ENCODE measurements around the gene IFNA2. TPM values are rescaled to one million over a fixed set of nuclear protein-coding genes. Genes with fewer than 3 reads are reported as not detected.
"Not testable (repeated sequence)": the region's sequence is repeated elsewhere in the genome, so short reads cannot be mapped to it uniquely, and the experiment has no call there.

Gene IFNA2
- total RNA-seq (not detected), polyA plus RNA-seq (not detected)

DNA sequence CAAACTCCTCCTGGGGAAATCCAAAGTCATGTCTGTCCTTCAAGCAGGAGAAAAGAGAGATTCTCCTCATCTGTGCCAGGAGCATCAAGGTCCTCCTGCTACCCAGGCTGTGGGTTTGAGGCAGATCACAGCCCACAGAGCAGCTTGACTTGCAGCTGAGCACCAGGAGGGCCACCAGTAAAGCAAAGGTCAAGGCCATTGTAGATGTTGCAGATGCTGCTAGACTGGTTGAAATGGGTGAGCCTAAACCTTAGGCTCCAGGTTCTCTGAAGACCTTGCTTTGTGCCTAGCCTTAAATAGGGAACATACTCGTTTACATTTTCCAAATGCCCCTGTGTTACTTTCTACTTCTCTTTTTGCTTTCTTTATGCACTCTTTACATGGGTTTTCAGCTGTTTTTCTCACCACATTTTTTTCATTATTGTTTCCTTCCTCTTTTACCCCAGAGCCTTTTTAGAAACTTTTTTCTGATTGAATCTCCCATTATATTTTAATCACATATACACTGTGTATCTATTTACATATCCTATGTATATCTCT lies at the start of gene IFNA2:
Gene IFNA2, minus strand, starts transcription at position 268 of the 540 bp plus-strand sequence. Its CDS starts 69 bp downstream, at position 199.
- H3K27me3 ChIP-seq (ENCODE audit: control insufficient read depth in 4 of 4, insufficient read depth in 4 of 4, low read length in 3 of 4): peaks cover 0 to 8% (median 4%) of the 10 kb centered on the region in 4 donors

DNA sequence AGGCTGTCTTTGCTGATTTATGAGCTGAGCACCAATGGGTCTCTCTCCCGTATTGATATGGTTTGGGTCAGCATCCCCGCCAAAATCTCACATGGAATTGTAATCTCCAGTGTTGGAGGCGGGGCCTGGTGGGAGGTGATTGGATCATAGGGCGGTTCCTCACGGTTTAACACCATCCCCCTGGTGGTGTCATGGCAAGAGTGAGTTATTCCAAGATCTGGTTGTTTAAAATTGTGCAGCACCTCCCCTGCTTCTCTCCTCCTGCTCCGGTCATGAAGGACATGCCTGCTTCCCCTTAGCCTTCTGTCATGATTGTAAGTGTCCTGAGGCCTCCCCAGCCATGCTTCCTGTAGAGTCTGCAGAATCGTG lies 49.8 kb upstream of the IFNA2 start:
- H3K9ac ChIP-seq (ENCODE audit: low read depth in 1 of 2, low read length in 2 of 2); H3K36me3 ChIP-seq (ENCODE audit: control insufficient read depth in 4 of 4, insufficient read depth in 3 of 4, low read depth in 1 of 4, low read length in 3 of 4); DNase-seq (ENCODE audit: low spot score); H3K27me3 ChIP-seq (ENCODE audit: control insufficient read depth in 4 of 4, insufficient read depth in 4 of 4, low read length in 3 of 4); H3K9me3 ChIP-seq (ENCODE audit: control insufficient read depth in 4 of 4, low read length in 3 of 4); H3K4me1 ChIP-seq (ENCODE audit: control insufficient read depth in 4 of 4, insufficient read depth in 4 of 4, low read length in 3 of 4); H3K4me3 ChIP-seq (ENCODE audit: low read depth in 1 of 3, low read length in 3 of 3); H3K27ac ChIP-seq (ENCODE audit: low read depth in 1 of 2, low read length in 2 of 2): not testable (repeated sequence)
- WGBS: 76% methylated on average over 7 of the region's 7 CpGs

More for the DNA sequence above, at the start of gene IFNA2:
- DNase-seq (ENCODE audit: low spot score): no peak
- Histone ChIP-seq H3K4me1 (ENCODE audit: control insufficient read depth in 4 of 4, insufficient read depth in 4 of 4, low read length in 3 of 4) (peaks cover 0 to 6% (median 0%) of the 10 kb centered on the region in 4 donors), H3K4me3 (ENCODE audit: low read depth in 1 of 3, low read length in 3 of 3) (no peak within 1 kb of the TSS), H3K36me3 (ENCODE audit: control insufficient read depth in 4 of 4, insufficient read depth in 3 of 4, low read depth in 1 of 4, low read length in 3 of 4) (no peaks in the 10 kb centered on the region), H3K27ac (ENCODE audit: low read depth in 1 of 2, low read length in 2 of 2) (no peak within 1 kb of the TSS), H3K9ac (ENCODE audit: low read depth in 1 of 2, low read length in 2 of 2) (no peak within 1 kb of the TSS), H3K9me3 (ENCODE audit: control insufficient read depth in 4 of 4, low read length in 3 of 4) (no peaks in the 10 kb centered on the region)
- TF ChIP-seq RAD21 (IDR thresholded peaks at IDR 0.05) (no peak), RXRA (IDR thresholded peaks at IDR 0.05) (no peak), FOXA1 (IDR thresholded peaks at IDR 0.05) (no peak), EGR1 (IDR thresholded peaks at IDR 0.05; ENCODE audit: low read depth in 2 of 2) (no peak), HNF4G (IDR thresholded peaks at IDR 0.05) (no peak), TAF1 (conservative IDR thresholded peaks at IDR 0.05) (no peak), JUND (IDR thresholded peaks at IDR 0.05) (no peak)
- TF ChIP-seq, protein P1, sequence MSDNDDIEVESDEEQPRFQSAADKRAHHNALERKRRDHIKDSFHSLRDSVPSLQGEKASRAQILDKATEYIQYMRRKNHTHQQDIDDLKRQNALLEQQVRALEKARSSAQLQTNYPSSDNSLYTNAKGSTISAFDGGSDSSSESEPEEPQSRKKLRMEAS (IDR thresholded peaks at IDR 0.05): no peak
- 31% methylated on average over 1 of the region's 1 CpG for WGBS

DNA sequence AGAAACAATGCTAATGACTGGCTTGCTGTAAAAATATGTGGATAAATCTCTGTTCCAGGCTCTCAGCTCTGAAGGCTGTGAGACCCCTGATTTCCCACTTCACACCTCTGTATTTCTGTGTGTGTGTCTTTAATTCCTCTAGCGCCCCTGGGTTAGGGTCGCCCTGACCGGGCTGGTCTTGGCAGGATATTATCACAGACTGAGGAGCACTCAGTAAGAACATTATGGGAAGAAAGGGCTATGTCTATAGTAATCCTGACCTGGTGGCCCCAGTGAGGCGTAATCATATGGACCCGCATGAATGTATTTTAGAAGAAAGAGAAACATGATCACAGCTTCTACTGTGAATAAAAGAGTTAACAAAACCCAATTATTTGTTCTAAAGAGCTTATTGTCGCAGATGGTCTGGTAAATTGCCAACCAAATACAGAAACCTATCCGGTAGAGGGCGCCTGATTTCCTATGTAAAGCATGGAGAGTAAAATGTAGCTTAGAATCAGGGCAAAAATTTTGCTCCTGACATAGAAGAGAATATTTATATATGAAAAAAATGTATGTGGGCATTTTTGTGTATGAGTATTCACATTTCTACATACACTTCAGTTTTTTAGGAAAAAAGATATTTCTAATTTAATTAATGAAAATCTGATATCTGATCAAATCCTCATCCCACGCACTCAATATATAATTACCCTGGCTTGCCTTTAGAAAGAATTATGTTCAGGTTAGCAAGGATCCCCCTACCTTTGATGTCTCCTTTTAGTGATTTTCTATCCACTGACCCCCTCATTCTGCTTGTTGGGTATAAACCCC lies 49.2 kb upstream of the IFNA2 start:
- Histone ChIP-seq H3K4me1 (ENCODE audit: control insufficient read depth in 4 of 4, insufficient read depth in 4 of 4, low read length in 3 of 4) (no peaks in the 10 kb centered on the region), H3K27ac (ENCODE audit: low read depth in 1 of 2, low read length in 2 of 2) (no peak overlapping the region), H3K9me3 (ENCODE audit: control insufficient read depth in 4 of 4, low read length in 3 of 4) (no peaks in the 10 kb centered on the region), H3K4me3 (ENCODE audit: low read depth in 1 of 3, low read length in 3 of 3) (no peak overlapping the region), H3K27me3 (ENCODE audit: control insufficient read depth in 4 of 4, insufficient read depth in 4 of 4, low read length in 3 of 4) (peaks cover 0 to 4% (median 1%) of the 10 kb centered on the region in 4 donors), H3K36me3 (ENCODE audit: control insufficient read depth in 4 of 4, insufficient read depth in 3 of 4, low read depth in 1 of 4, low read length in 3 of 4) (no peaks in the 10 kb centered on the region), H3K9ac (ENCODE audit: low read depth in 1 of 2, low read length in 2 of 2) (no peak overlapping the region)
- 45% methylated on average over 9 of the region's 9 CpGs for WGBS
- TF ChIP-seq, protein P1 (IDR thresholded peaks at IDR 0.05): no peak
- TF ChIP-seq FOXA2 (IDR thresholded peaks at IDR 0.05) (no peak), EGR1 (IDR thresholded peaks at IDR 0.05; ENCODE audit: low read depth in 2 of 2) (no peak), HNF4A (conservative IDR thresholded peaks at IDR 0.05) (no peak), SP1 (IDR thresholded peaks at IDR 0.05) (no peak), RAD21 (IDR thresholded peaks at IDR 0.05) (peak; percentile 44 to 50), NR2F2 (IDR thresholded peaks at IDR 0.05) (no peak)
- TF ChIP-seq, protein P2, sequence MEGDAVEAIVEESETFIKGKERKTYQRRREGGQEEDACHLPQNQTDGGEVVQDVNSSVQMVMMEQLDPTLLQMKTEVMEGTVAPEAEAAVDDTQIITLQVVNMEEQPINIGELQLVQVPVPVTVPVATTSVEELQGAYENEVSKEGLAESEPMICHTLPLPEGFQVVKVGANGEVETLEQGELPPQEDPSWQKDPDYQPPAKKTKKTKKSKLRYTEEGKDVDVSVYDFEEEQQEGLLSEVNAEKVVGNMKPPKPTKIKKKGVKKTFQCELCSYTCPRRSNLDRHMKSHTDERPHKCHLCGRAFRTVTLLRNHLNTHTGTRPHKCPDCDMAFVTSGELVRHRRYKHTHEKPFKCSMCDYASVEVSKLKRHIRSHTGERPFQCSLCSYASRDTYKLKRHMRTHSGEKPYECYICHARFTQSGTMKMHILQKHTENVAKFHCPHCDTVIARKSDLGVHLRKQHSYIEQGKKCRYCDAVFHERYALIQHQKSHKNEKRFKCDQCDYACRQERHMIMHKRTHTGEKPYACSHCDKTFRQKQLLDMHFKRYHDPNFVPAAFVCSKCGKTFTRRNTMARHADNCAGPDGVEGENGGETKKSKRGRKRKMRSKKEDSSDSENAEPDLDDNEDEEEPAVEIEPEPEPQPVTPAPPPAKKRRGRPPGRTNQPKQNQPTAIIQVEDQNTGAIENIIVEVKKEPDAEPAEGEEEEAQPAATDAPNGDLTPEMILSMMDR (IDR thresholded peaks at IDR 0.05; ENCODE audit: low read depth, low read length, missing input control): peak; percentile 24
- DNase-seq (ENCODE audit: low spot score): no peak

All from liver (tissue), 9 donors.